Activated CD4-positive, alpha-beta memory T cell treated with anti-CD3 and anti-CD28 coated beads for 36 hours (primary cell): Measurements from ENCODE around the gene PGGT1B. TPM values are rescaled to one million over a fixed set of nuclear protein-coding genes. Genes with fewer than 3 reads are reported as not detected.
"Not testable (repeated sequence)": the region's sequence is repeated elsewhere in the genome, so short reads cannot be mapped to it uniquely, and the experiment has no call there.

Experiments used
- CTCF ChIA-PET: fragments of 350-600 bp; sonication (Branson Sonifier 250); formaldehyde crosslinking; loops from one replicate; lab custom pipeline; 2021; ENCODE audit warnings: antibody characterized with exemption, inconsistent platforms; lab: Charles Lee
- POLR2A ChIA-PET: fragments of 350-600 bp; sonication (Branson Sonifier 250); formaldehyde crosslinking; loops from one replicate; lab custom pipeline; 2021; ENCODE audit warnings: antibody characterized with exemption; lab: Charles Lee
- DNase-seq: peaks from one replicate; pipeline ENCODE4 v3.0.0-alpha.2; 2020
- H3K27ac Mint-ChIP-seq: one replicate; pipeline ENCODE4 v1.8.0; 2021; ENCODE audit warnings: mixed read lengths
- H3K27me3 Mint-ChIP-seq: one replicate; pipeline ENCODE4 v1.8.0; 2021; ENCODE audit warnings: mixed read lengths
- H3K36me3 Mint-ChIP-seq: one replicate; pipeline ENCODE4 v1.8.0; 2021; ENCODE audit warnings: mixed read lengths
- H3K4me1 Mint-ChIP-seq: one replicate; pipeline ENCODE4 v1.8.0; 2021; ENCODE audit warnings: low read depth, mixed read lengths
- H3K4me3 Mint-ChIP-seq: one replicate; pipeline ENCODE4 v1.8.0; 2021; ENCODE audit warnings: mild to moderate bottlenecking, mixed read lengths
- H3K9me3 Mint-ChIP-seq: one replicate; pipeline ENCODE4 v1.8.0; 2021; ENCODE audit warnings: mixed read lengths
- intact Hi-C: fragments of 100-400 bp; cut with micrococcal nuclease; formaldehyde crosslinking; loops from one replicate; pipeline ENCODE4 v1.15.1; 2023
- total RNA-seq, 2 experiments: library from RNA; stranded (reverse); gene quantifications; one replicate each; pipeline ENCODE4 v1.2.3, GENCODE V29; 2021

PGGT1B gene
- total RNA-seq, 2 experiments from 2014 or later: 38.7 TPM

- Mint-ChIP-seq H3K4me1 (peaks cover 69% of the 10 kb centered on the region), H3K9me3 (no peaks in the 10 kb centered on the region), H3K4me3 (no peak overlapping the region), H3K27ac (no peak overlapping the region), H3K36me3 (peaks cover 1% of the 10 kb centered on the region), H3K27me3 (no peaks in the 10 kb centered on the region)
- no peak for DNase-seq
- ChIA-PET POLR2A (no interaction called here), CTCF (interaction anchor here (1.0 kb wide), 1 partner anchor 12 kb away, joined by 3 read pairs; no protein-coding TSS in a partner anchor)
- intact Hi-C loops: no loop called here
Observed at GRCh38 chr5:115257981-115258380, 4.7 kb downstream of the PGGT1B start.

GRCh38 chr5:115249379-115249778, 13.3 kb downstream of the PGGT1B start:
- H3K4me3 Mint-ChIP-seq, CTCF ChIA-PET, H3K27ac Mint-ChIP-seq, H3K9me3 Mint-ChIP-seq, POLR2A ChIA-PET, DNase-seq, H3K36me3 Mint-ChIP-seq, H3K27me3 Mint-ChIP-seq, H3K4me1 Mint-ChIP-seq: not testable (repeated sequence)
- intact Hi-C loops: loop anchor here (5.0 kb wide), 1 partner anchor 1637 kb away; no protein-coding TSS in a partner anchor

GRCh38 chr5:115246361-115246991, 16.2 kb downstream of the PGGT1B start:
- no peak overlapping the region for H3K27ac Mint-ChIP-seq
- intact Hi-C loops: loop anchor here (1.0 to 5.0 kb wide), 2 partner anchors 148 to 1634 kb away; no protein-coding TSS in a partner anchor
- DNase-seq: no peak
- peaks cover 4% of the 10 kb centered on the region for H3K36me3 Mint-ChIP-seq
- CTCF ChIA-PET: interaction anchor here (0.6 to 7.0 kb wide), 13 partner anchors 9 to 1635 kb away, joined by 3 to 72 read pairs (median 4); partner anchors contain the start of genes PGGT1B and TRIM36
- no peaks in the 10 kb centered on the region for H3K9me3 Mint-ChIP-seq
- POLR2A ChIA-PET: no interaction called here
- H3K4me1 Mint-ChIP-seq: peaks cover 16% of the 10 kb centered on the region
- no peak overlapping the region for H3K4me3 Mint-ChIP-seq
- H3K27me3 Mint-ChIP-seq: no peaks in the 10 kb centered on the region

- H3K4me1 Mint-ChIP-seq: peaks cover 11% of the 10 kb centered on the region
- no peaks in the 10 kb centered on the region for H3K27me3 Mint-ChIP-seq
- ChIA-PET POLR2A (no interaction called here), CTCF (interaction anchor here (7.0 kb wide), 1 partner anchor 146 kb away, joined by 72 read pairs; no protein-coding TSS in a partner anchor)
- H3K4me3 Mint-ChIP-seq: no peak overlapping the region
- intact Hi-C loops: no loop called here
- peaks cover 13% of the 10 kb centered on the region for H3K36me3 Mint-ChIP-seq
- no peaks in the 10 kb centered on the region for H3K9me3 Mint-ChIP-seq
- DNase-seq: no peak
- no peak overlapping the region for H3K27ac Mint-ChIP-seq
Observed at GRCh38 chr5:115243412-115243811, 19.3 kb downstream of the PGGT1B start.

DNA sequence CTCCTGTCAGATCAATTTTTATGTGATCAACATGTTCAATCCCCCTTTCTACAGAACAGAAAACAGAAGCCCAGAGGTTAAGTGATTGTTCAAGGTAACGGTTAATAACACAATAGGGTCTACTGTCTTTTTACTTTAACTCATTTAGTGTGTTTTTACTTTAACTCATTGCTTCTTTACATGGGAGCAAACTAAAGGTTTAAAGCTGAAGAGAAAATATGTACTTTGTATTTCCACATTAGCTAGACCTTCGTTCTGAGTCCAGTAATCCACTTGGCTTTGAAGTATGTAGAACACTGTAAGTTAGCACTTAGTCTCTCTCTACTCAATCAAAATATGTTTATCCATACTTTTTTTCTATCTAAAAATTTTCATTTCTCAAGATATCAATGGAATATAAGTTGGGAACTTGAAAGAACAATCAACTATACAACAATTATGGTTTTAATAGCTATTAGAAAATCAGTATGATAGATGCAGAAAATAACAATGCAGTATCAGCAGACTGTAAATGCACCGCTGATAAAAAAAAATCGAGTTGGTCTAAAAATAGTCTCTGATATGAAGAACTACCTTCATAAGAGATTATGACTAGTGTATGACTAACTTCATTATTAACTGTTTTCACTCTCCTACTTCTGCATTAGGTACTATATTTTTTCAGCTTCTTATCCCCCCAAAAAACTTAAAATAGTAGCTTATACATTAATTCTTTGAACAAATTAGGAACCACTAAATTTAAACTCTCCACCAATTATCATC, 20.6 kb downstream of the PGGT1B start:
- no peak overlapping the region for H3K27ac Mint-ChIP-seq
- intact Hi-C loops: no loop called here
- no peak for DNase-seq
- H3K4me1 Mint-ChIP-seq: peaks cover 11% of the 10 kb centered on the region
- POLR2A ChIA-PET: no interaction called here
- H3K36me3 Mint-ChIP-seq: peaks cover 16% of the 10 kb centered on the region
- no peaks in the 10 kb centered on the region for H3K27me3 Mint-ChIP-seq
- H3K9me3 Mint-ChIP-seq: no peaks in the 10 kb centered on the region
- CTCF ChIA-PET: interaction anchor here (7.0 kb wide), 1 partner anchor 145 kb away, joined by 72 read pairs; no protein-coding TSS in a partner anchor
- H3K4me3 Mint-ChIP-seq: no peak overlapping the region

DNA sequence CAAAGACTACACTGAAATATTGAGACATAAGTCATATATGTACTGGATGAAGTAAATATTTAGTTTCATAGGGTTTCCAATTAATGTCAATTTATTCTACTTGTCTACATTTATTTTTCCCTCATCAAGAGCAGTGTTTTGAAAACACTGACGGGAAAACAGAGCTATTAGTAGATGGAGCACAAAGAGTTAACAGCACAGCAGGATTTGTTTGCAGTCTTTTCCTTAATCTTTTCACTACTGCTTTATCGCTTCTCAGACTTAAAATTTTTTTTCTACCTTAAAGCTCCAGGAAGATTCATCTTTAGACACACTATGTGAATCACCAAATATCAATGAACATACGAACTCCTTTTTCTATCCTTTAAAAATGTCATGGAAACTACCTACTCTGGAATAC, 25.6 kb downstream of the PGGT1B start:
- Mint-ChIP-seq H3K9me3 (no peaks in the 10 kb centered on the region), H3K4me1 (no peaks in the 10 kb centered on the region), H3K27me3 (no peaks in the 10 kb centered on the region), H3K27ac (no peak overlapping the region), H3K4me3 (no peak overlapping the region), H3K36me3 (peaks cover 28% of the 10 kb centered on the region)
- intact Hi-C loops: no loop called here
- ChIA-PET CTCF (interaction anchor here (1.1 kb wide), 1 partner anchor 9 kb away, joined by 3 read pairs; no protein-coding TSS in a partner anchor), POLR2A (no interaction called here)
- no peak for DNase-seq

DNA sequence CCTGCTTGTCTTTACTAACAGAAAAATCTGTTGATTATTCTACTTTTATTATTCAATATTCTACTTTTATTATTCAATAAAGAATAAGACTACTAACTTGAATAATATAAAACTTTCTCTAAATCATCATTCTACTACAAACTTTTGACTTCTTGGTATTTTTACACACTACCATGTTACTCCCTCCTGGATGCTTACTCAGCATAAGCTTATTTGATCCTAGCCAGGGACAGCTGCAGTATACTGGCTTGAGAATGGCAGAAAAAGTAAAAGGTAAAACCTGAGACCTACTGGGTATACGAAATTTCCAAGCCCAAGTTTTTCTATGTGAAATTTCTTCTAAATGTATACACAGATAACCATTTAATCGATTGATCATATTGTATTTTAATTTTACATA, 26.1 kb downstream of the PGGT1B start:
- Mint-ChIP-seq H3K4me3 (no peak overlapping the region), H3K4me1 (no peaks in the 10 kb centered on the region), H3K9me3 (no peaks in the 10 kb centered on the region), H3K27me3 (no peaks in the 10 kb centered on the region), H3K36me3 (peaks cover 32% of the 10 kb centered on the region), H3K27ac (no peak overlapping the region)
- POLR2A ChIA-PET: no interaction called here
- intact Hi-C loops: no loop called here
- CTCF ChIA-PET: interaction anchor here (1.1 kb wide), 1 partner anchor 9 kb away, joined by 3 read pairs; no protein-coding TSS in a partner anchor
- DNase-seq: no peak

- DNase-seq: no peak
- no peaks in the 10 kb centered on the region for H3K9me3 Mint-ChIP-seq
- intact Hi-C loops: no loop called here
- no peaks in the 10 kb centered on the region for H3K27me3 Mint-ChIP-seq
- CTCF ChIA-PET: no interaction called here
- POLR2A ChIA-PET: no interaction called here
- H3K27ac Mint-ChIP-seq: no peak overlapping the region
- H3K4me1 Mint-ChIP-seq: no peaks in the 10 kb centered on the region
- H3K4me3 Mint-ChIP-seq: no peak overlapping the region
- H3K36me3 Mint-ChIP-seq: peaks cover 39% of the 10 kb centered on the region
Observed at GRCh38 chr5:115231598-115231997, 31.1 kb downstream of the PGGT1B start.

- Mint-ChIP-seq H3K4me1 (no peaks in the 10 kb centered on the region), H3K4me3 (no peak overlapping the region), H3K27ac (no peak overlapping the region), H3K9me3 (no peaks in the 10 kb centered on the region), H3K27me3 (no peaks in the 10 kb centered on the region), H3K36me3 (peaks cover 38% of the 10 kb centered on the region)
- ChIA-PET CTCF (no interaction called here), POLR2A (no interaction called here)
- intact Hi-C loops: no loop called here
- DNase-seq: no peak
Observed at GRCh38 chr5:115229606-115230005, 33.1 kb downstream of the PGGT1B start.

- H3K27me3 Mint-ChIP-seq: no peaks in the 10 kb centered on the region
Observed at GRCh38 chr5:115227281-115227680, 35.4 kb downstream of the PGGT1B start.

GRCh38 chr5:115214541-115214940, 48.1 kb downstream of the PGGT1B start:
- H3K27me3 Mint-ChIP-seq: no peaks in the 10 kb centered on the region
- POLR2A ChIA-PET: no interaction called here
- peaks cover 23% of the 10 kb centered on the region for H3K36me3 Mint-ChIP-seq
- intact Hi-C loops: no loop called here
- H3K27ac Mint-ChIP-seq: no peak overlapping the region
- no peak for DNase-seq
- H3K4me3 Mint-ChIP-seq: no peak overlapping the region
- H3K4me1 Mint-ChIP-seq: peaks cover 5% of the 10 kb centered on the region
- CTCF ChIA-PET: no interaction called here
- H3K9me3 Mint-ChIP-seq: no peaks in the 10 kb centered on the region

More at GRCh38 chr5:115227281-115227680, 35.4 kb downstream of the PGGT1B start:
- ChIA-PET CTCF (no interaction called here), POLR2A (no interaction called here)
- Mint-ChIP-seq H3K36me3 (peaks cover 44% of the 10 kb centered on the region), H3K27ac (no peak overlapping the region), H3K4me1 (no peaks in the 10 kb centered on the region), H3K9me3 (no peaks in the 10 kb centered on the region), H3K4me3 (no peak overlapping the region)
- no peak for DNase-seq
- intact Hi-C loops: no loop called here

DNA sequence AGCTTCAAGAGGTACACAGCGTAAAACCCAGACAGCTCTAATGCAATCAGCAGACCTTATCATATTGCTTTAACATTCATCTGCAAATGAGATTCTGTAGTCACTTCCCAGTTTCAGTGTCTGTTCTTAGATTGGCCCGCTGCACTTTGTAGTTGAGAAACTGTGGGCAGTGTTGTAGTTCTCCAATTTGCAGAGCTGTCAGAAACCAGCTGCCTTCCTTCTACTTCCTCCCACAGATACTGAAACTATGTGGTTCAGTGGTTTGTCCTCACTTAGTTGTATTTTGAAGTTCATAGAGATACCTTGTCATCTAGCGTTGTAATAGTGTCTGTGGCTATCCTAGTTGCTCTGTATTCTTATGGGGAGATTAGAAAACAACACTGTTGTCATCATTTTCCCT, 53.4 kb downstream of the PGGT1B start:
- no peak overlapping the region for H3K4me3 Mint-ChIP-seq
- peaks cover 15% of the 10 kb centered on the region for H3K36me3 Mint-ChIP-seq
- peaks cover 9% of the 10 kb centered on the region for H3K4me1 Mint-ChIP-seq
- CTCF ChIA-PET: no interaction called here
- no peaks in the 10 kb centered on the region for H3K27me3 Mint-ChIP-seq
- POLR2A ChIA-PET: interaction anchor here (1.0 to 1.2 kb wide), 2 partner anchors 53 to 169 kb away, joined by 3 to 4 read pairs; partner anchors contain the start of gene PGGT1B
- no peak overlapping the region for H3K27ac Mint-ChIP-seq
- intact Hi-C loops: loop anchor here (1.0 to 2.0 kb wide), 3 partner anchors 24 to 51 kb away; no protein-coding TSS in a partner anchor
- no peaks in the 10 kb centered on the region for H3K9me3 Mint-ChIP-seq
- peak; percentile 66 for DNase-seq
